Measurements from ENCODE around the gene CAP1. TPM values are rescaled to one million over a fixed set of nuclear protein-coding genes. Genes with fewer than 3 reads are reported as not detected.

CAP1 gene
- total and polyA plus RNA-seq, 9 of the 15 experiments (the other 6 are each of a cell fraction or from before 2014, with no cell fraction given) = 230 to 658 (median 281) TPM

DNA sequence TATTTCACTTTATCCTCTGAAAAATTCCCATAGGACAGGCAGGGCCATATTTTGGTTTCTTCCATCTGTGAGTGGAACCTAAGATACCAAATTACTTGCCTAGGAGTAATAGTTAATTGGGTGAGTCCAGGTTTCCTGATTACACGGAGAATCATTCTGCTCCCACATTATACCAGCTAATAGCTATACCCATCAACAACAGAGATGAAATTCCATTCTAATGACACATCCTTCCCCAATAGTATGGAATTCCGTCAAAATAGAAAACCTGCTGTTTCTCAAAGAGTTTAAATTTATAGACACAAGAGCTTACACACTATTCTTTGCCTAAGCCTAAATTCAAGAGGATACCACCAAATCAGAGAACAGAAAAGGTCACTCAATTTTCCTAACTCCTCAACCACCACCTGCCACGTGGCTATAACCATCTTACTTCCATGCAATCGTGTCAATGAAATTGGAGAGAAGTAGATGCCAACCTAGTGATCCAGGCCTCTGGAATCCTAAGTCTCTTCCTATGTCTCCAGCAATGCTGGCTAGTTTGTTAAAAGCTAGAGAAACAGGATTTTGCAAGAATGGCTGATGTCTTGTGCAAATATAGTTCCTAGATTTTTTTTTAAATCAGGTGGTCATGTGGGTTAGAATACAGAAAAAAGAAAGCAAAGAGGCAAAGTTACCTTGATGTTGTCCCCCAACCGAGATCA, 50.3 kb downstream of the CAP1 start:
- Histone ChIP-seq H3K9me3 (replicated peaks; ENCODE audit: control insufficient read depth, insufficient read depth, low read depth, low read length) (no peaks in the 10 kb centered on the region), H3K9ac (ENCODE audit: insufficient read depth in 1 of 2, low read depth in 2 of 2, low read length in 2 of 2) (no peak overlapping the region), H3K27ac (ENCODE audit: extremely low read depth, low read depth, low read length) (no peak overlapping the region), H2AFZ (ENCODE audit: low read depth, low read length) (no peak overlapping the region), H3K4me2 (ENCODE audit: insufficient read depth, low read length) (no peak overlapping the region), H3K27me3 (ENCODE audit: control insufficient read depth in 2 of 2, insufficient read depth in 2 of 2, low read length in 2 of 2) (no peaks in the 10 kb centered on the region), H3K4me1 (replicated peaks in 1 of 2; ENCODE audit: control insufficient read depth in 2 of 2, insufficient read depth in 2 of 2, low read length in 2 of 2) (peaks cover 1 to 3% of the 10 kb centered on the region in 2 experiments; a peak in 2 of 5 replicates), H3K36me3 (ENCODE audit: control insufficient read depth, insufficient read depth, low read length) (peaks cover 73% of the 10 kb centered on the region), H3K79me2 (ENCODE audit: control insufficient read depth, insufficient read depth, low read length) (peaks cover 32% of the 10 kb centered on the region), H3K9me1 (ENCODE audit: control insufficient read depth, insufficient read depth, low read length) (peaks cover 2% of the 10 kb centered on the region), H3K4me3 (no peak overlapping the region), H4K20me1 (replicated peaks; ENCODE audit: control insufficient read depth, insufficient read depth, low read length) (no peaks in the 10 kb centered on the region)
- DNase-seq (ENCODE audit: extremely low read depth in 1 of 4, low spot score in 3 of 4) (no peak), ATAC-seq (no peak), FAIRE-seq (no peak)
- no TSS peak for BruUV-seq (replicated peaks)
- in situ Hi-C loops (cut with MboI) = no loop called here
- intact Hi-C loops (cut with micrococcal nuclease) = no loop called here
- WGBS (ENCODE audit: insufficient coverage, low coverage, missing lambda C conversion rate) = 93% methylated on average over 5 of the region's 5 CpGs
- CTCF ChIA-PET (ENCODE audit: low intra/inter-chr PET ratio) = no interaction called here
- TF ChIP-seq FOSL1 (tag; conservative IDR thresholded peaks at IDR 0.05) = no peak
- no peak for TF ChIP-seq RFX7 (CRISPR knock-in tag; IDR thresholded peaks at IDR 0.05)
- TF ChIP-seq, protein P1, sequence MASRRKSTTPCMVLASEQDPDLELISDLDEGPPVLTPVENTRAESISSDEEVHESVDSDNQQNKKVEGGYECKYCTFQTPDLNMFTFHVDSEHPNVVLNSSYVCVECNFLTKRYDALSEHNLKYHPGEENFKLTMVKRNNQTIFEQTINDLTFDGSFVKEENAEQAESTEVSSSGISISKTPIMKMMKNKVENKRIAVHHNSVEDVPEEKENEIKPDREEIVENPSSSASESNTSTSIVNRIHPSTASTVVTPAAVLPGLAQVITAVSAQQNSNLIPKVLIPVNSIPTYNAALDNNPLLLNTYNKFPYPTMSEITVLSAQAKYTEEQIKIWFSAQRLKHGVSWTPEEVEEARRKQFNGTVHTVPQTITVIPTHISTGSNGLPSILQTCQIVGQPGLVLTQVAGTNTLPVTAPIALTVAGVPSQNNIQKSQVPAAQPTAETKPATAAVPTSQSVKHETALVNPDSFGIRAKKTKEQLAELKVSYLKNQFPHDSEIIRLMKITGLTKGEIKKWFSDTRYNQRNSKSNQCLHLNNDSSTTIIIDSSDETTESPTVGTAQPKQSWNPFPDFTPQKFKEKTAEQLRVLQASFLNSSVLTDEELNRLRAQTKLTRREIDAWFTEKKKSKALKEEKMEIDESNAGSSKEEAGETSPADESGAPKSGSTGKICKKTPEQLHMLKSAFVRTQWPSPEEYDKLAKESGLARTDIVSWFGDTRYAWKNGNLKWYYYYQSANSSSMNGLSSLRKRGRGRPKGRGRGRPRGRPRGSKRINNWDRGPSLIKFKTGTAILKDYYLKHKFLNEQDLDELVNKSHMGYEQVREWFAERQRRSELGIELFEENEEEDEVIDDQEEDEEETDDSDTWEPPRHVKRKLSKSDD (conservative IDR thresholded peaks at IDR 0.05; ENCODE audit: low read length) = no peak
- no peak for TF ChIP-seq PPARD (CRISPR knock-in tag; IDR thresholded peaks at IDR 0.05)
- no peak for TF ChIP-seq NFE2 (IDR thresholded peaks at IDR 0.05; ENCODE audit: low read depth)
- TF ChIP-seq STAT5B (CRISPR knock-in tag; IDR thresholded peaks at IDR 0.05) = no peak
- TF ChIP-seq, protein P2, sequence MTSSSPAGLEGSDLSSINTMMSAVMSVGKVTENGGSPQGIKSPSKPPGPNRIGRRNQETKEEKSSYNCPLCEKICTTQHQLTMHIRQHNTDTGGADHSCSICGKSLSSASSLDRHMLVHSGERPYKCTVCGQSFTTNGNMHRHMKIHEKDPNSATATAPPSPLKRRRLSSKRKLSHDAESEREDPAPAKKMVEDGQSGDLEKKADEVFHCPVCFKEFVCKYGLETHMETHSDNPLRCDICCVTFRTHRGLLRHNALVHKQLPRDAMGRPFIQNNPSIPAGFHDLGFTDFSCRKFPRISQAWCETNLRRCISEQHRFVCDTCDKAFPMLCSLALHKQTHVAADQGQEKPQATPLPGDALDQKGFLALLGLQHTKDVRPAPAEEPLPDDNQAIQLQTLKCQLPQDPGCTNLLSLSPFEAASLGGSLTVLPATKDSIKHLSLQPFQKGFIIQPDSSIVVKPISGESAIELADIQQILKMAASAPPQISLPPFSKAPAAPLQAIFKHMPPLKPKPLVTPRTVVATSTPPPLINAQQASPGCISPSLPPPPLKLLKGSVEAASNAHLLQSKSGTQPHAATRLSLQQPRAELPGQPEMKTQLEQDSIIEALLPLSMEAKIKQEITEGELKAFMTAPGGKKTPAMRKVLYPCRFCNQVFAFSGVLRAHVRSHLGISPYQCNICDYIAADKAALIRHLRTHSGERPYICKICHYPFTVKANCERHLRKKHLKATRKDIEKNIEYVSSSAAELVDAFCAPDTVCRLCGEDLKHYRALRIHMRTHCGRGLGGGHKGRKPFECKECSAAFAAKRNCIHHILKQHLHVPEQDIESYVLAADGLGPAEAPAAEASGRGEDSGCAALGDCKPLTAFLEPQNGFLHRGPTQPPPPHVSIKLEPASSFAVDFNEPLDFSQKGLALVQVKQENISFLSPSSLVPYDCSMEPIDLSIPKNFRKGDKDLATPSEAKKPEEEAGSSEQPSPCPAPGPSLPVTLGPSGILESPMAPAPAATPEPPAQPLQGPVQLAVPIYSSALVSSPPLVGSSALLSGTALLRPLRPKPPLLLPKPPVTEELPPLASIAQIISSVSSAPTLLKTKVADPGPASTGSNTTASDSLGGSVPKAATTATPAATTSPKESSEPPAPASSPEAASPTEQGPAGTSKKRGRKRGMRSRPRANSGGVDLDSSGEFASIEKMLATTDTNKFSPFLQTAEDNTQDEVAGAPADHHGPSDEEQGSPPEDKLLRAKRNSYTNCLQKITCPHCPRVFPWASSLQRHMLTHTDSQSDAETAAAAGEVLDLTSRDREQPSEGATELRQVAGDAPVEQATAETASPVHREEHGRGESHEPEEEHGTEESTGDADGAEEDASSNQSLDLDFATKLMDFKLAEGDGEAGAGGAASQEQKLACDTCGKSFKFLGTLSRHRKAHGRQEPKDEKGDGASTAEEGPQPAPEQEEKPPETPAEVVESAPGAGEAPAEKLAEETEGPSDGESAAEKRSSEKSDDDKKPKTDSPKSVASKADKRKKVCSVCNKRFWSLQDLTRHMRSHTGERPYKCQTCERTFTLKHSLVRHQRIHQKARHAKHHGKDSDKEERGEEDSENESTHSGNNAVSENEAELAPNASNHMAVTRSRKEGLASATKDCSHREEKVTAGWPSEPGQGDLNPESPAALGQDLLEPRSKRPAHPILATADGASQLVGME (CRISPR knock-in tag; IDR thresholded peaks at IDR 0.05) = no peak
- TF ChIP-seq ZFP30 (CRISPR knock-in tag; IDR thresholded peaks at IDR 0.05; ENCODE audit: borderline replicate concordance) = no peak
- no peak for TF ChIP-seq ESRRA (IDR thresholded peaks at IDR 0.05; ENCODE audit: borderline replicate concordance, low read depth)
- TF ChIP-seq TAF15 (IDR thresholded peaks at IDR 0.05; ENCODE audit: low read depth, low read length) = no peak
- TF ChIP-seq HDAC8 (tag; IDR thresholded peaks at IDR 0.05) = no peak
- POLR2A ChIA-PET = interaction anchor here (0.6 to 1.3 kb wide), 6 partner anchors 12 to 359 kb away, joined by 3 to 5 read pairs (median 3); partner anchors contain the start of genes SMAP2 and ZFP69B
